ENCODE data around the gene SSR2.

The SSR2 gene

GRCh38 chr1:156064615-156065014 is 43.9 kb upstream of the SSR2 start:
- no peak overlapping the region for H3K4me3 ChIP-seq (ENCODE audit: low read depth, low read length)
- in situ Hi-C loops (cut with HindIII; ENCODE audit: low sequenced_read_pairs) = no loop called here
- no peak for DNase-seq (ENCODE audit: low read depth, low spot score)
- no peak for TF ChIP-seq CTCF (IDR thresholded peaks at IDR 0.05; ENCODE audit: low read depth, low read length)

- in situ Hi-C loops (cut with HindIII; ENCODE audit: low sequenced_read_pairs) = no loop called here
- no peak for TF ChIP-seq CTCF (IDR thresholded peaks at IDR 0.05; ENCODE audit: low read depth, low read length)
- no peak overlapping the region for H3K4me3 ChIP-seq (ENCODE audit: low read depth, low read length)
- DNase-seq (ENCODE audit: low read depth, low spot score) = peak; percentile 39
Measured at GRCh38 chr1:156063997-156064285, 43.2 kb upstream of the SSR2 start.

GRCh38 chr1:156062189-156062588 is 41.4 kb upstream of the SSR2 start:
- no peak for DNase-seq (ENCODE audit: low read depth, low spot score)
- TF ChIP-seq CTCF (IDR thresholded peaks at IDR 0.05; ENCODE audit: low read depth, low read length) = no peak
- no peak overlapping the region for H3K4me3 ChIP-seq (ENCODE audit: low read depth, low read length)
- in situ Hi-C loops (cut with HindIII; ENCODE audit: low sequenced_read_pairs) = no loop called here

- H3K4me3 ChIP-seq (ENCODE audit: low read depth, low read length) = no peak within 1 kb of the TSS
- no peak for TF ChIP-seq CTCF (IDR thresholded peaks at IDR 0.05; ENCODE audit: low read depth, low read length)
- in situ Hi-C loops (cut with HindIII; ENCODE audit: low sequenced_read_pairs) = no loop called here
- DNase-seq (ENCODE audit: low read depth, low spot score) = no peak
Measured at GRCh38 chr1:156060937-156061636, 40.3 kb upstream of the SSR2 start, which contains the start of gene RAB25. RAB25 (plus strand) TSS chr1:156061160; CDS start chr1:156061401, 241 bp downstream.

- no peak for DNase-seq (ENCODE audit: low read depth, low spot score)
- in situ Hi-C loops (cut with HindIII; ENCODE audit: low sequenced_read_pairs) = no loop called here
- no peak overlapping the region for H3K4me3 ChIP-seq (ENCODE audit: low read depth, low read length)
- TF ChIP-seq CTCF (IDR thresholded peaks at IDR 0.05; ENCODE audit: low read depth, low read length) = no peak
Measured at GRCh38 chr1:156056326-156056849, 35.6 kb upstream of the SSR2 start.

- DNase-seq (ENCODE audit: low read depth, low spot score) = no peak
- TF ChIP-seq CTCF (IDR thresholded peaks at IDR 0.05; ENCODE audit: low read depth, low read length) = no peak
- in situ Hi-C loops (cut with HindIII; ENCODE audit: low sequenced_read_pairs) = no loop called here
- H3K4me3 ChIP-seq (ENCODE audit: low read depth, low read length) = peak overlapping the region; percentile 60
Measured at GRCh38 chr1:156055281-156056048, 34.7 kb upstream of the SSR2 start.
